GM18861 (cell line): ENCODE data around the gene BRWD1.

ENCODE experiments used
- ATAC-seq: cut with Tn5 transposase; IDR thresholded peaks from one replicate; pipeline ENCODE4 v1.9.1; 2021; ENCODE audit not compliant: unreplicated experiment

BRWD1 gene

GRCh38 chr21:39208624-39209333 lies 104.7 kb downstream of the BRWD1 start:
- no peak for ATAC-seq

GRCh38 chr21:39204134-39204533 lies 109.3 kb downstream of the BRWD1 start:
- no peak for ATAC-seq

GRCh38 chr21:39198800-39199199 lies 114.6 kb downstream of the BRWD1 start:
- ATAC-seq: no peak

- no peak for ATAC-seq
Measured at GRCh38 chr21:39197448-39198233, 115.8 kb downstream of the BRWD1 start.

GRCh38 chr21:39196838-39197237 lies 116.6 kb downstream of the BRWD1 start:
- ATAC-seq: no peak

GRCh38 chr21:39196310-39196709 lies 117.1 kb downstream of the BRWD1 start:
- no peak for ATAC-seq

GRCh38 chr21:39193380-39193779 lies 120.1 kb downstream of the BRWD1 start:
- no peak for ATAC-seq

GRCh38 chr21:39189857-39190604 lies 123.4 kb downstream of the BRWD1 start:
- no peak for ATAC-seq

- no peak for ATAC-seq
Measured at GRCh38 chr21:39188521-39189139, 124.8 kb downstream of the BRWD1 start.

- ATAC-seq: no peak
Measured at GRCh38 chr21:39187141-39187540, 126.3 kb downstream of the BRWD1 start.

- ATAC-seq: no peak
Measured at GRCh38 chr21:39186676-39187075, 126.8 kb downstream of the BRWD1 start.

GRCh38 chr21:39185157-39185556 lies 128.3 kb downstream of the BRWD1 start:
- ATAC-seq: no peak

- ATAC-seq: no peak
Measured at GRCh38 chr21:39184050-39184980, 129.1 kb downstream of the BRWD1 start.

- peak; percentile 72 for ATAC-seq
Measured at GRCh38 chr21:39183272-39184049, 130.0 kb downstream of the BRWD1 start, which contains the start of gene PSMG1. TSS of gene PSMG1 (minus strand) at chr21:39183451. CDS start at chr21:39183385, 66 bp downstream.

- no peak for ATAC-seq
Measured at GRCh38 chr21:39182484-39183271, 130.8 kb downstream of the BRWD1 start.

GRCh38 chr21:39182016-39182415 lies 131.4 kb downstream of the BRWD1 start:
- ATAC-seq: no peak

- no peak for ATAC-seq
Measured at GRCh38 chr21:39181205-39181818, 132.1 kb downstream of the BRWD1 start.

- ATAC-seq: no peak
Measured at GRCh38 chr21:39180429-39181019, 132.9 kb downstream of the BRWD1 start.
